H1 (cell line): ENCODE data around the gene ENDOV. TPM values are rescaled to one million over a fixed set of nuclear protein-coding genes. Genes with fewer than 3 reads are reported as not detected.

Experiments
- CTCF ChIA-PET: fragments of 300-600 bp; sonication (Branson Sonifier 250); formaldehyde crosslinking; loops from one replicate; lab custom pipeline; 2021; ENCODE audit not compliant: partially characterized antibody; lab: Charles Lee
- POLR2A ChIA-PET: fragments of 300-600 bp; sonication (Branson Sonifier 250); formaldehyde crosslinking; loops from one replicate; lab custom pipeline; 2021; ENCODE audit warnings: inconsistent platforms; ENCODE audit not compliant: partially characterized antibody; lab: Charles Lee
- DNase-seq, 2 experiments: peaks; one replicate each; pipeline versions ENCODE4 v3.0.0 to v3.0.0-alpha.2; 2010 to 2022; ENCODE audit warnings: low spot score in 2 of 2, low read depth in 1 of 2, mixed read lengths in 1 of 2
- FAIRE-seq: peaks from 2 replicates; lab custom pipeline; 2011; peaks lifted over from hg19 to GRCh38; lab: Jason Lieb, UNC
- H2AFZ ChIP-seq: 2 replicates; pipeline ENCODE4 v1.8.1; 2012; ENCODE audit warnings: low read length, inconsistent platforms
- H2AK5ac ChIP-seq: 2 replicates; pipeline ENCODE4 v1.6.1; 2013; ENCODE audit warnings: low read depth, low read length
- H2BK120ac ChIP-seq: replicated peaks from 2 replicates; pipeline ENCODE3; 2013; ENCODE audit warnings: low read depth, low read length, inconsistent platforms
- H2BK12ac ChIP-seq: 2 replicates; pipeline ENCODE4 v1.6.1; 2013; ENCODE audit warnings: low read depth, low read length
- H2BK15ac ChIP-seq: 2 replicates; pipeline ENCODE4 v1.6.1; 2013; ENCODE audit warnings: low read length
- H2BK20ac ChIP-seq: 2 replicates; pipeline ENCODE4 v1.6.1; 2013; ENCODE audit warnings: low read length
- H2BK5ac ChIP-seq: 2 replicates; pipeline ENCODE4 v1.6.1; 2013; ENCODE audit warnings: low read depth, low read length
- H3K14ac ChIP-seq: 2 replicates; pipeline ENCODE4 v1.6.1; 2013; ENCODE audit warnings: inconsistent platforms; ENCODE audit not compliant: insufficient read length
- H3K18ac ChIP-seq: 2 replicates; pipeline ENCODE4 v1.6.1; 2013; ENCODE audit warnings: low read length; ENCODE audit errors: extremely low read depth
- H3K23ac ChIP-seq: 2 replicates; pipeline ENCODE4 v1.6.1; 2013; ENCODE audit warnings: inconsistent platforms; ENCODE audit not compliant: insufficient read length
- H3K23me2 ChIP-seq: 2 replicates; pipeline ENCODE4 v1.6.1; 2013; ENCODE audit warnings: low read depth, low read length
- H3K27ac ChIP-seq: 2 replicates; pipeline ENCODE4 v1.6.1; 2011; ENCODE audit warnings: low read depth, low read length, inconsistent platforms
- H3K27me3 ChIP-seq, 4 experiments: replicated peaks in 1 of 4; 1 replicate in 1 of 4; 2 replicates in 3 of 4; pipeline versions ENCODE4 v1.6.1 to v1.8.1; 2011 to 2013; ENCODE audit warnings: low read length in 3 of 4, mild to moderate bottlenecking in 3 of 4, inconsistent platforms in 2 of 4, mixed read lengths in 2 of 4, moderate library complexity in 1 of 4; ENCODE audit not compliant: control insufficient read depth in 3 of 4, insufficient read depth in 3 of 4; ENCODE audit errors: extremely low read depth in 1 of 4
- H3K36me3 ChIP-seq, 4 experiments: 2 replicates each; pipeline versions ENCODE4 v1.6.1 to v1.8.1; 2011 to 2013; ENCODE audit warnings: mild to moderate bottlenecking in 4 of 4, low read length in 3 of 4, moderate library complexity in 2 of 4, control low read depth in 1 of 4, inconsistent platforms in 1 of 4; ENCODE audit not compliant: insufficient read depth in 4 of 4, control insufficient read depth in 2 of 4
- H3K4ac ChIP-seq: replicated peaks from 2 replicates; pipeline ENCODE3; 2013; ENCODE audit warnings: low read length, low read depth, mixed read lengths, inconsistent platforms; ENCODE audit not compliant: insufficient read length
- H3K4me1 ChIP-seq, 4 experiments: replicated peaks in 1 of 4; 1 replicate in 1 of 4; 2 replicates in 3 of 4; pipeline versions ENCODE4 v1.6.1 to v1.8.1; 2011 to 2013; ENCODE audit warnings: low read length in 3 of 4, inconsistent platforms in 2 of 4, mixed read lengths in 1 of 4; ENCODE audit not compliant: insufficient read depth in 4 of 4, control insufficient read depth in 3 of 4
- H3K4me2 ChIP-seq, 2 experiments: 2 replicates each; pipeline versions ENCODE4 v1.6.1 to v1.8.1; 2011 to 2013; ENCODE audit warnings: low read depth in 2 of 2, low read length in 2 of 2, control low read depth in 1 of 2, inconsistent platforms in 1 of 2, mild to moderate bottlenecking in 1 of 2; ENCODE audit not compliant: insufficient read depth in 1 of 2
- H3K4me3 ChIP-seq, 4 experiments: fragments of 200-600, 300-600 bp in 1 of 4; sonication (generic), shearing (Covaris generic), sonication (Bioruptor Twin) in 1 of 4; 2 replicates each; pipeline versions ENCODE4 v1.5.1 to v1.8.1; 2011 to 2016; ENCODE audit warnings: low read length in 4 of 4, low read depth in 3 of 4, control low read depth in 2 of 4, inconsistent platforms in 2 of 4, mild to moderate bottlenecking in 2 of 4, mixed read lengths in 1 of 4, moderate library complexity in 1 of 4; ENCODE audit not compliant: insufficient read depth in 2 of 4; ENCODE audit errors: extremely low read depth in 1 of 4
- H3K56ac ChIP-seq: replicated peaks from 2 replicates; pipeline ENCODE3; 2013; ENCODE audit warnings: low read depth, mild to moderate bottlenecking, mixed read lengths, low read length, inconsistent platforms; ENCODE audit not compliant: insufficient read length
- H3K79me1 ChIP-seq: 2 replicates; pipeline ENCODE4 v1.6.1; 2013; ENCODE audit warnings: low read depth, low read length, control low read depth
- H3K79me2 ChIP-seq, 2 experiments: 2 replicates each; pipeline versions ENCODE4 v1.6.1 to v1.8.1; 2012 to 2013; ENCODE audit warnings: low read length in 2 of 2, mild to moderate bottlenecking in 2 of 2, inconsistent platforms in 1 of 2; ENCODE audit not compliant: insufficient read depth in 2 of 2, control insufficient read depth in 1 of 2
- H3K9ac ChIP-seq, 4 experiments: replicated peaks in 1 of 4; 1 replicate in 1 of 4; 2 replicates in 3 of 4; pipeline versions ENCODE4 v1.6.1 to v1.8.1; 2011 to 2013; ENCODE audit warnings: low read depth in 3 of 4, low read length in 3 of 4, control low read depth in 2 of 4, mild to moderate bottlenecking in 2 of 4, moderate library complexity in 2 of 4, inconsistent platforms in 1 of 4; ENCODE audit errors: extremely low read depth in 1 of 4
- H3K9me3 ChIP-seq, 2 experiments: 2 replicates each; pipeline versions ENCODE4 v1.6.1 to v1.8.1; 2012 to 2013; ENCODE audit warnings: mild to moderate bottlenecking in 2 of 2, moderate library complexity in 2 of 2, control low read depth in 1 of 2, inconsistent platforms in 1 of 2, low read depth in 1 of 2, low read length in 1 of 2, mixed read lengths in 1 of 2; ENCODE audit not compliant: insufficient read depth in 2 of 2
- H4K20me1 ChIP-seq, 2 experiments: replicated peaks in 1 of 2; 2 replicates each; pipeline versions ENCODE3 to v1.8.1; 2011 to 2013; ENCODE audit warnings: inconsistent platforms in 2 of 2, low read length in 2 of 2, mild to moderate bottlenecking in 1 of 2; ENCODE audit not compliant: insufficient read depth in 2 of 2, control insufficient read depth in 1 of 2
- H4K5ac ChIP-seq: 2 replicates; pipeline ENCODE4 v1.6.1; 2013; ENCODE audit warnings: low read length, low read depth, mixed read lengths, inconsistent platforms; ENCODE audit not compliant: insufficient read length
- H4K8ac ChIP-seq: 2 replicates; pipeline ENCODE4 v1.8.0; 2013; ENCODE audit warnings: mild to moderate bottlenecking, moderate library complexity, low read length, inconsistent platforms; ENCODE audit not compliant: insufficient read depth; ENCODE audit errors: extremely low read depth
- H4K91ac ChIP-seq: replicated peaks from 2 replicates; pipeline ENCODE3; 2013; ENCODE audit warnings: low read length, mixed read lengths, inconsistent platforms; ENCODE audit not compliant: insufficient read length
- BACH1 ChIP-seq: IDR thresholded peaks from 2 replicates; pipeline ENCODE4 v1.6.1; 2012; ENCODE audit warnings: low read length, improper control_type of control experiment
- CBX5 ChIP-seq: fragments of 300-800, 300-1000 bp; sonication (generic); IDR thresholded peaks from 2 replicates; pipeline ENCODE4 v1.7.1; 2016; ENCODE audit warnings: antibody characterized with exemption, low read length, low read depth
- CTBP2 ChIP-seq: IDR thresholded peaks from 2 replicates; pipeline ENCODE4 v1.7.0; 2011; ENCODE audit warnings: borderline replicate concordance, mild to moderate bottlenecking, moderate library complexity, mixed read lengths, low read length; ENCODE audit not compliant: insufficient read depth, insufficient read length
- GABPA ChIP-seq: IDR thresholded peaks from 2 replicates; pipeline ENCODE4 v1.6.1; 2011; ENCODE audit warnings: mild to moderate bottlenecking, low read length, moderate library complexity, borderline replicate concordance; ENCODE audit not compliant: insufficient read depth
- GTF2F1 ChIP-seq: IDR thresholded peaks from 2 replicates; pipeline ENCODE4 v1.6.1; 2012; ENCODE audit warnings: low read depth, low read length, improper control_type of control experiment, borderline replicate concordance
- NRF1 ChIP-seq: IDR thresholded peaks from 2 replicates; pipeline ENCODE4 v1.6.1; 2011; ENCODE audit warnings: mild to moderate bottlenecking, low read depth, low read length, improper control_type of control experiment
- RAD21 ChIP-seq, 2 experiments: IDR thresholded peaks in 1 of 2; conservative IDR thresholded peaks in 1 of 2; 2 replicates each; pipeline ENCODE4 v1.6.1; 2011; ENCODE audit warnings: low read depth in 2 of 2, low read length in 2 of 2, improper control_type of control experiment in 1 of 2, inconsistent platforms in 1 of 2, mild to moderate bottlenecking in 1 of 2, moderate library complexity in 1 of 2
- SIRT6 ChIP-seq: IDR thresholded peaks from one replicate; pipeline ENCODE4 v1.7.1; 2012; ENCODE audit warnings: low read length, inconsistent platforms
- SIX5 ChIP-seq: IDR thresholded peaks from 2 replicates; pipeline ENCODE4 v1.6.1; 2011; ENCODE audit warnings: mild to moderate bottlenecking, low read depth, low read length
- WGBS, 2 experiments: shearing (Covaris generic) in 1 of 2; methylation state at CpG; one replicate each; pipeline versions ENCODE4 v1.1.6 to v1.1.7; 2013 to 2015; ENCODE audit warnings: low lambda C conversion rate in 2 of 2, mixed read lengths in 2 of 2, inconsistent platforms in 1 of 2, low coverage in 1 of 2, missing lambda C conversion rate in 1 of 2; ENCODE audit not compliant: insufficient replicate concordance in 2 of 2, insufficient coverage in 1 of 2, insufficient read length in 1 of 2; ENCODE audit errors: extremely low coverage in 1 of 2, missing lambda C conversion rate in 1 of 2; 5-methylcytosine and 5-hydroxymethylcytosine counted together
- polyA plus RNA-seq, 7 experiments: library from polyadenylated mRNA; depleted of rRNA in 3 of 7; stranded (reverse) in 5 of 7; unstranded in 2 of 7; fragments of >200 nt in 5 of 7; fragments of 200-250 nt in 2 of 7; gene quantifications; 1 replicate in 5 of 7; 2 replicates in 1 of 7; 4 replicates in 1 of 7; pipeline versions ENCODE4 v1.2.1 to v1.2.3, GENCODE V29; 2011 to 2013; ENCODE audit warnings: missing spikeins in 2 of 7, mixed read lengths in 2 of 7
- total RNA-seq: library from RNA; stranded (reverse); fragmentation: NEBNext Ultra II Directional; extraction: Animal tissue kit (Norgen Biotek cat#: 25700); gene quantifications from 2 replicates; pipeline ENCODE4 v1.2.1, GENCODE V29; 2021

ENDOV gene
- total and polyA plus RNA-seq, 2 of the 8 experiments (the other 6 are each of a cell fraction or from before 2014, with no cell fraction given), result 10.6 to 13.3 TPM

DNA sequence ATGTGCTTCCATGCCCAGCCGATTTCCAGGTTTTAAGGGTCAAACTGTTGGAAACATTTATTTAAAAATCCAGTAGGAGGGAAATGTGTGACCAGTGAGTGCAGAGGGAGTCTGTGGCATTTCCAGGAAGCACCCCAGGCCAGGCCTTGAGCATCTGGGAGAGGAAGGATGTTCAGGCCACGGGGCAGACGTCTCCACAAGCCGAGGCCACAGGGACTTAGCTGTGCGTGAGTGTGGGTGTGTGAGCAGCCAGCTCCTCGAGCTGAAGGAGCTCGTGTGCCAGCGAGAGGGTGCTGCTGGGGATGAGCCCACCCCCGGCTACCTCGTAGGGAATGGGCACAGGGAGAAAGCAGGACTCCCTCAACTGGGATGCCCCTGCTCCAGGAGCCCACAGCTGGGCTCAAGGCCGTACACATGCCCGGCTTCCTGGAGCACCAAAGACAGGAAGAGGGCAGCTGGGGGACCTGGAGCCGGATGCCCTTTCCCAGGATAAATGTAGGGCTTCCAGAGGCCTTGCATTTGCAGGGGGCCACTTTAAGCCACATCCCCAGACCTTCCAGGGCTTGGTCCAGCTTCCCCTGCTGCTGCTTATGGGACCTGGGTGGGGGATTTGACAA lies 48.9 kb downstream of the ENDOV start:
- no peak overlapping the region for H3K27ac ChIP-seq
- 92% methylated on average over 13 of the region's 13 CpGs; no CpG with 5 or more reads in 1 of the 2 experiments for WGBS, 2 experiments
- CTCF ChIA-PET, result interaction anchor here (0.7 to 3.0 kb wide), 7 partner anchors 11 to 112 kb away, joined by 3 to 9 read pairs (median 3); no protein-coding TSS in a partner anchor
- TF ChIP-seq BACH1 (no peak), SIX5 (no peak), CBX5 (no peak), GABPA (no peak), GTF2F1 (no peak), SIRT6 (no peak), CTBP2 (no peak), RAD21 (IDR thresholded peaks at IDR 0.05 in 1 of 2, conservative IDR thresholded peaks at IDR 0.05 in 1 of 2; ENCODE audit: low read depth in 2 of 2, low read length in 2 of 2) (no peak), NRF1 (no peak)

More for the DNA sequence above, 48.9 kb downstream of the ENDOV start:
- H3K56ac ChIP-seq, result no peak overlapping the region
- no peak overlapping the region for H3K4ac ChIP-seq
- no peak overlapping the region for H3K9ac ChIP-seq
- H4K20me1 ChIP-seq, result peaks cover 0 to 9% of the 10 kb centered on the region in 2 experiments
- no peak overlapping the region for H2BK15ac ChIP-seq
- H3K9me3 ChIP-seq, result no peaks in the 10 kb centered on the region
- H4K5ac ChIP-seq, result no peak overlapping the region
- H3K27me3 ChIP-seq, result peaks cover 0 to 9% (median 4%) of the 10 kb centered on the region in 4 experiments; a peak in 4 of 7 replicates
- no peak overlapping the region for H3K4me3 ChIP-seq
- no peaks in the 10 kb centered on the region for H3K36me3 ChIP-seq
- H4K8ac ChIP-seq, result no peak overlapping the region
- H3K23me2 ChIP-seq, result no peaks in the 10 kb centered on the region
- H3K23ac ChIP-seq, result no peak overlapping the region
- H2BK120ac ChIP-seq, result no peak overlapping the region
- H2BK20ac ChIP-seq, result no peak overlapping the region
- no peak overlapping the region for H2AK5ac ChIP-seq
- H2BK12ac ChIP-seq, result no peak overlapping the region
- no peaks in the 10 kb centered on the region; a peak in 1 of 7 replicates for H3K4me1 ChIP-seq
- no peak overlapping the region for H2AFZ ChIP-seq
- no peak overlapping the region for H2BK5ac ChIP-seq
- POLR2A ChIA-PET, result interaction anchor here (1.1 to 2.4 kb wide), 5 partner anchors 9 to 13 kb away, joined by 4 to 8 read pairs (median 4); partner anchors contain the start of gene NPTX1
- H3K14ac ChIP-seq, result no peak overlapping the region
- no peaks in the 10 kb centered on the region for H3K79me1 ChIP-seq
- no peak overlapping the region for H3K18ac ChIP-seq
- H4K91ac ChIP-seq, result no peak overlapping the region
- FAIRE-seq (no peak), DNase-seq (no peak)
- H3K79me2 ChIP-seq, result no peaks in the 10 kb centered on the region
- no peak overlapping the region for H3K4me2 ChIP-seq
